DND-41 (cell line): Measurements from ENCODE around the gene HTT-AS.

Source experiments
- ATAC-seq: fragments of 200-7000 bp; cut with Tn5 transposase; 3 replicates; pipeline ENCODE4 v1.9.1; 2021; ENCODE audit warnings: low read depth; ENCODE audit not compliant: insufficient read depth
- DNase-seq: peaks from one replicate; pipeline ENCODE4 v3.0.0-alpha.2; 2020
- H2AFZ ChIP-seq: 2 replicates; pipeline ENCODE4 v1.6.0; 2012; ENCODE audit warnings: low read depth, low read length
- H3K27ac ChIP-seq: 2 replicates; pipeline ENCODE4 v1.5.1; 2012; ENCODE audit warnings: low read length, inconsistent platforms
- H3K27me3 ChIP-seq: fragments of 200-600 bp; sonication (generic); 2 replicates; pipeline ENCODE4 v1.6.0; 2012; ENCODE audit warnings: low read length, mild to moderate bottlenecking, inconsistent platforms; ENCODE audit not compliant: insufficient read depth, poor library complexity
- H3K36me3 ChIP-seq: 2 replicates; pipeline ENCODE4 v1.5.1; 2012; ENCODE audit warnings: low read length, inconsistent platforms; ENCODE audit not compliant: insufficient read depth
- H3K4me1 ChIP-seq: 2 replicates; pipeline ENCODE4 v1.5.1; 2012; ENCODE audit warnings: mild to moderate bottlenecking, low read length; ENCODE audit not compliant: insufficient read depth
- H3K4me2 ChIP-seq: 2 replicates; pipeline ENCODE4 v1.6.0; 2012; ENCODE audit warnings: mild to moderate bottlenecking, moderate library complexity, low read length, inconsistent platforms; ENCODE audit not compliant: insufficient read depth
- H3K4me3 ChIP-seq, 2 experiments: fragments of 200-600 bp in 1 of 2; shearing (Covaris generic) in 1 of 2; 2 replicates each; pipeline ENCODE4 v1.5.1; 2012 to 2016; ENCODE audit warnings: inconsistent platforms in 2 of 2, low read length in 2 of 2, mild to moderate bottlenecking in 2 of 2, low read depth in 1 of 2, moderate library complexity in 1 of 2
- H3K79me2 ChIP-seq: 2 replicates; pipeline ENCODE4 v1.6.0; 2012; ENCODE audit warnings: low read length, inconsistent platforms; ENCODE audit not compliant: insufficient read depth
- H3K9ac ChIP-seq: 2 replicates; pipeline ENCODE4 v1.6.0; 2012; ENCODE audit warnings: low read depth, mild to moderate bottlenecking, inconsistent platforms, low read length, moderate library complexity
- H3K9me3 ChIP-seq: 2 replicates; pipeline ENCODE4 v1.5.1; 2012; ENCODE audit warnings: low read length, moderate library complexity, mild to moderate bottlenecking, inconsistent platforms; ENCODE audit not compliant: insufficient read depth, severe bottlenecking
- H4K20me1 ChIP-seq: 2 replicates; pipeline ENCODE4 v1.6.0; 2012; ENCODE audit warnings: low read length; ENCODE audit not compliant: insufficient read depth
- EZH2 ChIP-seq: IDR thresholded peaks from 3 replicates; pipeline ENCODE4 v1.6.1; 2012; ENCODE audit warnings: borderline replicate concordance, low read depth, mild to moderate bottlenecking, moderate library complexity, low read length, inconsistent platforms; ENCODE audit not compliant: severe bottlenecking
- TF ChIP-seq, protein P1 (sequence below): IDR thresholded peaks from 2 replicates; pipeline ENCODE4 v1.5.1; 2012; ENCODE audit warnings: borderline replicate concordance, low read length, moderate library complexity, mild to moderate bottlenecking; ENCODE audit not compliant: poor library complexity, severe bottlenecking; ENCODE audit errors: extremely low read depth

Gene HTT-AS

DNA sequence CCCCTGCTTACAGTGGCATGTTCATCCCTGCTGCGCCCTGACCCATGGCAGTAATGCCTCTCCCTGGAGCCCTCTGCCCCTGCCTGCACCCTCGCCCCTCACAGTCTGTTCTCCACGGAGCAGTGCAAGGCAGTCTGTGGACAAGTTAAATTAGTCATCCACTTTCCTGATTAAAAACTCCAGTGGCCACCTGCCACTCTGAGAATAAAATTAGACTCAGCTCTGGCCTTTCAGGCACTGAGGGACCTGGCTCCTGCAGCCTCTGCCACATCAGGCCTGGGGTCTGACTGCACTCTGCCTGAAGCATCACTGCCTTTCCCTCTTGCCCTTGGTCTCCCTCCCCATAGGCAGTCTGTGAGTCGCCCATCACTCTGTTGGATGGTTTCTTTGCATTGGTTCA is 57.4 kb downstream of the HTT-AS start:
- H3K27me3 ChIP-seq: no peaks in the 10 kb centered on the region
- DNase-seq (no peak), ATAC-seq (no peak)
- H4K20me1 ChIP-seq: no peaks in the 10 kb centered on the region
- no peak for TF ChIP-seq EZH2
- TF ChIP-seq, protein P1, sequence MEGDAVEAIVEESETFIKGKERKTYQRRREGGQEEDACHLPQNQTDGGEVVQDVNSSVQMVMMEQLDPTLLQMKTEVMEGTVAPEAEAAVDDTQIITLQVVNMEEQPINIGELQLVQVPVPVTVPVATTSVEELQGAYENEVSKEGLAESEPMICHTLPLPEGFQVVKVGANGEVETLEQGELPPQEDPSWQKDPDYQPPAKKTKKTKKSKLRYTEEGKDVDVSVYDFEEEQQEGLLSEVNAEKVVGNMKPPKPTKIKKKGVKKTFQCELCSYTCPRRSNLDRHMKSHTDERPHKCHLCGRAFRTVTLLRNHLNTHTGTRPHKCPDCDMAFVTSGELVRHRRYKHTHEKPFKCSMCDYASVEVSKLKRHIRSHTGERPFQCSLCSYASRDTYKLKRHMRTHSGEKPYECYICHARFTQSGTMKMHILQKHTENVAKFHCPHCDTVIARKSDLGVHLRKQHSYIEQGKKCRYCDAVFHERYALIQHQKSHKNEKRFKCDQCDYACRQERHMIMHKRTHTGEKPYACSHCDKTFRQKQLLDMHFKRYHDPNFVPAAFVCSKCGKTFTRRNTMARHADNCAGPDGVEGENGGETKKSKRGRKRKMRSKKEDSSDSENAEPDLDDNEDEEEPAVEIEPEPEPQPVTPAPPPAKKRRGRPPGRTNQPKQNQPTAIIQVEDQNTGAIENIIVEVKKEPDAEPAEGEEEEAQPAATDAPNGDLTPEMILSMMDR: no peak
- no peaks in the 10 kb centered on the region for H3K4me1 ChIP-seq
- H3K9me3 ChIP-seq: no peaks in the 10 kb centered on the region
- H3K27ac ChIP-seq: no peak overlapping the region
- no peak overlapping the region for H3K9ac ChIP-seq
- H3K36me3 ChIP-seq: no peaks in the 10 kb centered on the region
- H3K79me2 ChIP-seq: no peaks in the 10 kb centered on the region
- H3K4me2 ChIP-seq: no peak overlapping the region
- no peak overlapping the region for H3K4me3 ChIP-seq
- H2AFZ ChIP-seq: no peak overlapping the region

DNA sequence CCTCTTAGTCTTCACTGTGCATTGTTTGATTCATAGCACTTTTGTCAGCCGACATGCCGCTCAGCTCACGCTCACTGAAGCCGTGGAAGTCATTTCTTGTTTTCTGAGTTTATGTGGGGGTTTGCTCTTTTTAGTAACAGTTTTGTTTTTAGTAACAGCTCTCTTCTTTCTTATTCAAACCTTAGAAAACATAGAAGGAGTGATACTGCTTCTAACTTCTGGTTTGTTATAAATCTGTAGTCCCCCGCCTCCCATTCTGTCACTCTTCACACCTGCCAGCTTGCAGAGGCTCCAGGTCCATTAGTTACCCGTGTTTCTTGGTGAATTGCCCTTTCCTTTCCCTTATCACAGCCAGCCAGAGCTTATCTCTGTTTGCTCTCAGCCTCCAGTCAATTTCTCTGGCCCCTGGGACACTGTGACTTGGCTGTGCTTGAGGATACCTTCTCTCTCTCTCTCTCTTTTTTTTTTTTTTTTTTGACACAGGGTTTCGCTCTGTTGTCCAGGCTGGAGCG is 60.4 kb downstream of the HTT-AS start:
- Histone ChIP-seq H3K9ac (no peak overlapping the region), H3K9me3 (no peaks in the 10 kb centered on the region), H3K4me2 (no peak overlapping the region), H3K4me3 (no peak overlapping the region), H3K27me3 (no peaks in the 10 kb centered on the region), H3K36me3 (no peaks in the 10 kb centered on the region), H3K4me1 (no peaks in the 10 kb centered on the region), H2AFZ (no peak overlapping the region), H3K27ac (no peak overlapping the region), H3K79me2 (no peaks in the 10 kb centered on the region), H4K20me1 (no peaks in the 10 kb centered on the region)
- no peak for DNase-seq
- ATAC-seq: no peak
- TF ChIP-seq, protein P1: no peak
- no peak for TF ChIP-seq EZH2
